K562 (cell line): ENCODE results near the gene CMIP. TPM values are rescaled to one million over a fixed set of nuclear protein-coding genes. Genes with fewer than 3 reads are reported as not detected.
A peak's percentile ranks its signal among the peaks of the same experiment; 100 is the strongest.

Experiments used
- ARHGAP35 ChIP-seq: fragments of 450-650 bp; IDR thresholded peaks from 2 replicates; pipeline ENCODE4 v1.6.1; 2018; ENCODE audit not compliant: partially characterized antibody
- BHLHE40 ChIP-seq: IDR thresholded peaks from 2 replicates; pipeline ENCODE4 v1.6.1; 2011; ENCODE audit warnings: low read length, improper control_type of control experiment
- CBX1 ChIP-seq: sonication (generic); IDR thresholded peaks from 2 replicates; pipeline ENCODE4 v1.6.1; 2016; ENCODE audit warnings: antibody characterized with exemption, low read depth, mild to moderate bottlenecking
- CBX2 ChIP-seq: fragments of 200-600 bp; sonication (generic); IDR thresholded peaks from one replicate; pipeline ENCODE4 v1.6.1; 2012; ENCODE audit warnings: mild to moderate bottlenecking, low read length, inconsistent platforms; ENCODE audit not compliant: insufficient read depth, poor library complexity, severe bottlenecking
- CREB3L1 ChIP-seq: fragments of 450-650 bp; IDR thresholded peaks from 2 replicates; pipeline ENCODE4 v1.6.1; 2014; ENCODE audit warnings: low read depth, mild to moderate bottlenecking, moderate library complexity, borderline replicate concordance
- ESRRA ChIP-seq: fragments of 450-650 bp; IDR thresholded peaks from 2 replicates; pipeline ENCODE4 v1.6.1; 2014; ENCODE audit warnings: low read depth, mild to moderate bottlenecking, moderate library complexity, borderline replicate concordance
- FOSL1 ChIP-seq: fragments of 200-800 bp; sonication (Bioruptor generic); conservative IDR thresholded peaks from 2 replicates; pipeline ENCODE4 v1.6.1; 2016; ENCODE audit warnings: missing genetic modification characterization, missing compliant biosample characterization
- LARP7 ChIP-seq: fragments of 450-650 bp; IDR thresholded peaks from 2 replicates; pipeline ENCODE4 v1.6.1; 2016
- MYC ChIP-seq, 2 experiments: fragments of 250-450 bp in 1 of 2; sonication (Bioruptor Pico) in 1 of 2; IDR thresholded peaks; 2 replicates each; pipeline versions ENCODE4 v1.5.1 to v1.6.1; 2012 to 2021; ENCODE audit warnings: low read depth in 2 of 2, borderline replicate concordance in 1 of 2, improper control_type of control experiment in 1 of 2, low read length in 1 of 2, mild to moderate bottlenecking in 1 of 2, moderate library complexity in 1 of 2
- NFIC ChIP-seq: fragments of 450-650 bp; IDR thresholded peaks from 2 replicates; pipeline ENCODE4 v1.6.1; 2017; ENCODE audit warnings: mild to moderate bottlenecking, inconsistent platforms
- OTX1 ChIP-seq: fragments of 450-650 bp; formaldehyde crosslinking; IDR thresholded peaks from 2 replicates; pipeline ENCODE4 v1.4.0; 2022; ENCODE audit warnings: mild to moderate bottlenecking
- PHB2 ChIP-seq: fragments of 450-650 bp; IDR thresholded peaks from 2 replicates; pipeline ENCODE4 v1.6.1; 2017; ENCODE audit warnings: low read depth
- PHF20 ChIP-seq: fragments of 450-650 bp; IDR thresholded peaks from 2 replicates; pipeline ENCODE4 v1.6.1; 2018; ENCODE audit not compliant: partially characterized antibody
- POLR2B ChIP-seq: fragments of 450-650 bp; IDR thresholded peaks from 2 replicates; pipeline ENCODE4 v1.6.1; 2018; ENCODE audit warnings: low read depth; ENCODE audit not compliant: partially characterized antibody
- ZNF23 ChIP-seq: fragments of 250-450 bp; sonication (Bioruptor Pico); IDR thresholded peaks from 2 replicates; pipeline ENCODE4 v1.4.0; 2020; ENCODE audit warnings: mild to moderate bottlenecking
- polyA plus RNA-seq, 8 experiments: library from polyadenylated mRNA; depleted of rRNA in 4 of 8; stranded (reverse) in 5 of 8; unstranded in 3 of 8; fragments of >200 nt; fragmentation: Nextera tagmentation in 2 of 8; fragmentation: Illumina TruSeq in 1 of 8; extraction: Ambion mirVana in 2 of 8; extraction: Trizol in 1 of 8; gene quantifications; 2 replicates each; pipeline versions ENCODE4 v1.2.1 to v1.2.3, GENCODE V29; 2011 to 2014; ENCODE audit warnings: inconsistent platforms in 1 of 8, missing spikeins in 1 of 8
- total RNA-seq, 7 experiments: library from RNA; depleted of rRNA in 6 of 7; stranded (reverse); fragments of >200 nt in 6 of 7; fragmentation: Illumina TruSeq in 2 of 7; extraction: Trizol in 2 of 7; gene quantifications; 2 replicates each; pipeline versions ENCODE4 v1.2.1 to v1.2.3, GENCODE V29; 2011 to 2021; ENCODE audit warnings: low replicate concordance in 1 of 7
- TF ChIP-seq, protein P1 (sequence below), 2 experiments: fragments of 450-650 bp in 1 of 2; IDR thresholded peaks; 2 replicates each; pipeline ENCODE4 v1.6.1; 2011 to 2017; ENCODE audit warnings: low read depth in 2 of 2, antibody characterized with exemption in 1 of 2, borderline replicate concordance in 1 of 2, low read length in 1 of 2, mild to moderate bottlenecking in 1 of 2, mixed read lengths in 1 of 2; ENCODE audit not compliant: control insufficient read depth in 1 of 2
- TF ChIP-seq, protein P2 (sequence below): fragments of 250-450 bp; sonication (Bioruptor Pico); IDR thresholded peaks from 2 replicates; pipeline ENCODE4 v1.5.0; 2020; ENCODE audit warnings: mild to moderate bottlenecking, borderline replicate concordance

The CMIP gene
- total and polyA plus RNA-seq, 9 of the 15 experiments (the other 6 are each of a cell fraction or from before 2014, with no cell fraction given): 0.94 to 82.5 (median 10.3) TPM

DNA sequence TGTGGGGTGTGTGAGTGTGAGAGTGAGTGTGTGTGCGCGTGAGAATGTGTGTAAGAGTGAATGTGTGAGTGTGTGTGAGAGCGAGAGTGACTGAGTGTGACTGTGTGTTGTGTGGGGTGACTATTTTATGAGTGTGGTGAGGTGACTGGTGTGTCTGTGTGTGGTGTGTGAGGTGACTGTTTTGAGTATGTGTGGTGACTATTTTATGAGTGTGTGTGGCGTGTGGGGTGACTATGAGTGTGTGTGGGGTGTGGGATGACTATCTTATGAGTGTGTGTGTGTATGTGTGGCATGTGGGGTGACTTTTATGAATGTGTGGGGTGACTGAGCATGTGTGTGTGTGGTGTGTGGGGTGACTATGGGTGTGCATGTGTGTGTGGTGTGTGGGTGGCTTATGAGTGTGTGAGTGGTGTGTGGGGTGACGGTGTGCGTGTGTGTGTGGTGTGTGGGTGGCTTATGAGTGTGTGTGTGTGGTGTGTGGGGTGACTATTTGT, 181.6 kb downstream of the CMIP start (continued):
- TF ChIP-seq, protein P1, sequence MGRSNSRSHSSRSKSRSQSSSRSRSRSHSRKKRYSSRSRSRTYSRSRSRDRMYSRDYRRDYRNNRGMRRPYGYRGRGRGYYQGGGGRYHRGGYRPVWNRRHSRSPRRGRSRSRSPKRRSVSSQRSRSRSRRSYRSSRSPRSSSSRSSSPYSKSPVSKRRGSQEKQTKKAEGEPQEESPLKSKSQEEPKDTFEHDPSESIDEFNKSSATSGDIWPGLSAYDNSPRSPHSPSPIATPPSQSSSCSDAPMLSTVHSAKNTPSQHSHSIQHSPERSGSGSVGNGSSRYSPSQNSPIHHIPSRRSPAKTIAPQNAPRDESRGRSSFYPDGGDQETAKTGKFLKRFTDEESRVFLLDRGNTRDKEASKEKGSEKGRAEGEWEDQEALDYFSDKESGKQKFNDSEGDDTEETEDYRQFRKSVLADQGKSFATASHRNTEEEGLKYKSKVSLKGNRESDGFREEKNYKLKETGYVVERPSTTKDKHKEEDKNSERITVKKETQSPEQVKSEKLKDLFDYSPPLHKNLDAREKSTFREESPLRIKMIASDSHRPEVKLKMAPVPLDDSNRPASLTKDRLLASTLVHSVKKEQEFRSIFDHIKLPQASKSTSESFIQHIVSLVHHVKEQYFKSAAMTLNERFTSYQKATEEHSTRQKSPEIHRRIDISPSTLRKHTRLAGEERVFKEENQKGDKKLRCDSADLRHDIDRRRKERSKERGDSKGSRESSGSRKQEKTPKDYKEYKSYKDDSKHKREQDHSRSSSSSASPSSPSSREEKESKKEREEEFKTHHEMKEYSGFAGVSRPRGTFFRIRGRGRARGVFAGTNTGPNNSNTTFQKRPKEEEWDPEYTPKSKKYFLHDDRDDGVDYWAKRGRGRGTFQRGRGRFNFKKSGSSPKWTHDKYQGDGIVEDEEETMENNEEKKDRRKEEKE (IDR thresholded peaks at IDR 0.05; ENCODE audit: borderline replicate concordance in 1 of 2, control insufficient read depth in 1 of 2, low read depth in 2 of 2, low read length in 1 of 2): peak in 1 of 2 experiments; percentile 45; a peak in 1 of 4 replicates
- peak; percentile 35; the same call in 1 of the 2 replicates for TF ChIP-seq FOSL1 (tag)
- 0 out of 2 replicates have a peak, but pooled peaks have one; percentile 16 for TF ChIP-seq NFIC
- no peak for TF ChIP-seq CREB3L1
- TF ChIP-seq, protein P2, sequence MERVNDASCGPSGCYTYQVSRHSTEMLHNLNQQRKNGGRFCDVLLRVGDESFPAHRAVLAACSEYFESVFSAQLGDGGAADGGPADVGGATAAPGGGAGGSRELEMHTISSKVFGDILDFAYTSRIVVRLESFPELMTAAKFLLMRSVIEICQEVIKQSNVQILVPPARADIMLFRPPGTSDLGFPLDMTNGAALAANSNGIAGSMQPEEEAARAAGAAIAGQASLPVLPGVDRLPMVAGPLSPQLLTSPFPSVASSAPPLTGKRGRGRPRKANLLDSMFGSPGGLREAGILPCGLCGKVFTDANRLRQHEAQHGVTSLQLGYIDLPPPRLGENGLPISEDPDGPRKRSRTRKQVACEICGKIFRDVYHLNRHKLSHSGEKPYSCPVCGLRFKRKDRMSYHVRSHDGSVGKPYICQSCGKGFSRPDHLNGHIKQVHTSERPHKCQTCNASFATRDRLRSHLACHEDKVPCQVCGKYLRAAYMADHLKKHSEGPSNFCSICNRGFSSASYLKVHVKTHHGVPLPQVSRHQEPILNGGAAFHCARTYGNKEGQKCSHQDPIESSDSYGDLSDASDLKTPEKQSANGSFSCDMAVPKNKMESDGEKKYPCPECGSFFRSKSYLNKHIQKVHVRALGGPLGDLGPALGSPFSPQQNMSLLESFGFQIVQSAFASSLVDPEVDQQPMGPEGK (CRISPR knock-in tag): no peak
- TF ChIP-seq OTX1 (CRISPR knock-in tag): 0 out of 2 replicates have a peak, but pooled peaks have one; percentile 31
- TF ChIP-seq MYC (IDR thresholded peaks at IDR 0.05; ENCODE audit: low read depth, low read length): no peak
- TF ChIP-seq MYC (CRISPR knock-in tag; IDR thresholded peaks at IDR 0.05; ENCODE audit: borderline replicate concordance, low read depth): no peak
- TF ChIP-seq ESRRA: no peak
- no peak for TF ChIP-seq BHLHE40
- TF ChIP-seq ARHGAP35: peak; percentile 19
- peak; percentile 35 for TF ChIP-seq PHF20
- no peak for TF ChIP-seq ZNF23 (CRISPR knock-in tag)
- TF ChIP-seq POLR2B: peak; percentile 37
- no peak for TF ChIP-seq PHB2
- peak; percentile 96 for TF ChIP-seq LARP7
- TF ChIP-seq CBX2: no peak
- TF ChIP-seq CBX1: no peak
